NCI-H2081 (cell line): ENCODE data around the gene RBMS3.
A peak's percentile ranks its signal among the peaks of the same experiment; 100 is the strongest.
"Not testable (repeated sequence)": the region's sequence is repeated elsewhere in the genome, so short reads cannot be mapped to it uniquely, and the experiment has no call there.

ENCODE experiments used
- DNase-seq, 2 experiments: peaks; one replicate each; lab custom pipeline; 2025; lab: John Stamatoyannopoulos, UW

Gene RBMS3

GRCh38 chr3:30024466-30024865, 743.6 kb downstream of the RBMS3 start:
- DNase-seq = no peak

DNA sequence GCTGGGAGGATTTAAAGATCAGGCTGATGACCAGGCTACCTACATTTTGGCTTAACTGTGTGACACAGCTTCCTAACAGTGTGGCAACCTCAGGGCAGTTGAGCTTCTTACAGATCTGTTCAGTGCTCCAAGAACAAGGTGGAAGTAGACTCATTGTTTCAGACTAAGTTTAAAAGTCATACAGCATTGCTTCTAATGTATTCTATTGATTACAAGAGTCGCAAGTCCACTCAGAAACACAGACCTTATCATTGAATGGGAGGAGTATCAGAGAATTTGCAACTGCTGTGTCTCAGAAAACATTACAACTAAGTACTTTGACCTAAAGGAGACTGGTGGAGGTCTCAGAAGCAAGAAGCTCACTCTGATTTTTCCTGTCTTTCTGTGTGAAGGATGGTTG, 746.0 kb downstream of the RBMS3 start:
- DNase-seq = no peak

DNA sequence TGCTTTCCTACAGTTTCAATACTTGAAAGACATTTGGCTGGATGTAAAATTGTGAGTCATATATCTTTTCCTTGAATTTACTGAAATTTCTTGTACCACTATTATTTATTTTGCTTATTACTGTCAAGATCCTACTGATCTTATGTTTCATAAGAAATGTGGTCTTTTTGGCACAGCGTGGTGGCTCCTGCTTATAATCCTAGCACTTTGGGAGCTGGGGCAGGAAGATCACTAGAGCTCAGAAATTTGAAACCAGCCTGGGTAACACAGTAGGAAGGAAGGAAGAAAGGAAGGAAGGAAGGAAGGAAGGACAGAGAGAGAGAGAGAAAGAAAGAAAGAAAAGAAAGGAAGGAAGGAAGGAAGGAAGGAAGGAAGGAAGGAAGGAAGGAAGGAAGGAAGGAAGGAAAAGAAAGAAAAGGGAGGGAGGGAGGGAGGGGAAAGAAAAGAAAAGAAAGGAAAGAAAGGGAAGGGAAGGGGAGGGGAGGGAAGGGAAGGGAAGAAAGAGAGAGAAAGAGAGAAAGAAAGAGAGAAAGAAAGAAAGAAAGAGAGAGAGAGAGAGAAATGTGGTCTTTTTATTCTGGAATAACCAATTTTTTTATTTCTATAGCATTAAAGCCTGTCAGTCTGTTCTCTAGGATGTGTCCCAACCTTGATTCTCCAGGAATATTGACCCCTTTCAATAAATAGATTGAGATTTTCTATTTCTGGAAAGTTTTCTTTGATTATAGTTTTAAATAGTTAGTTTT, 753.5 kb downstream of the RBMS3 start:
- DNase-seq = no peak

DNA sequence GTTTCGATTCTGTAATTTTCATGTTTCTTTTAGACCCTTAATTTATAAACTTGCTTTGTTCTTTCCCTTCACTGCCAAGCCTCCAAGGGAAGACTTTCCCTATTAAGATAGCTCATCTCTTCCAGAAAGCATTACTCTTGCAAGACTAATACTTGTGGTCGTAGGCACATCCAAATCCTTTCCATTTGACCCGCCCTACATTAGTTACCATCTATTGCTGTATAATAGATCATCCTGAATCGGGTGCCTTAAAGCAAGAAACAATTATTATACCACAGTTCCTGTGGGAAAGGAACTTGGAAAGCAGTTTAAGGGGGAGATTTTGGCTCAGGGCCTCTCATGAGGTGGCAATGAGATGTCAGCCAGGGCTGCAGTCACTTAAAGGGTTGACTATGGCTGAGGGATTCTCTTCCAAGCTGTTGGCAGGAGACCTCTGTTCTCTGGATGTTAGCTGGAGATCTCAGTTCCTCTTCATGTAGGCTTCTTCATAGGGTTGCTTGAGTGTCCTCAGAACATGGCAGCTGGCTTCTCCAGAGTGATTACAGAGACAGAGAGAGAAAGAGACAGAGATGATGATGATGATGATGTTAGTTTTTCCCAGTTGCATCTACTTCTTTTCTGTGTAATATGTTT, 755.2 kb downstream of the RBMS3 start:
- no peak for DNase-seq

GRCh38 chr3:30040126-30040525, 759.3 kb downstream of the RBMS3 start:
- DNase-seq = no peak

- DNase-seq = not testable (repeated sequence)
Observed at GRCh38 chr3:30041481-30041880, 760.6 kb downstream of the RBMS3 start.

GRCh38 chr3:30042274-30042859, 761.5 kb downstream of the RBMS3 start:
- DNase-seq = peak; percentile 34 to 51

- DNase-seq = no peak
Observed at GRCh38 chr3:30042916-30043555, 762.2 kb downstream of the RBMS3 start.

DNA sequence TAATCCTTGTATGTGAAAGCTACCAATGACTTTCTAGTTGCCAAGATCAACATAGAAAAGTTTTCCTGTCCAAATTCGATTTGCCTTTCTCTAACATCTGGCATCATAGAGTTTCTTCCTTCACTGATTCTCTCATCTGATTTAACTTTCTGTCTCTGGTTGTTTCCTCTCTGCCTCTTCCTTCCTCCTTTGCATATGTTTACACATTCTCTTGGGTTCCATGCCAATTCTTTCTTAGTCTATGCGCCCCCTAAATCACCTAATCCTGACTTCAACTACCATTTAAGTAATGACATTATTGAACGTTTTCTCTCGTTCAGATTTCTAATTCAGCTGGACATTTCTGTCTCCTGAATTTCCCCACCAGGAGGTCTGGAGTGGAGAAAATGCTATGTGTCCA, 763.6 kb downstream of the RBMS3 start:
- DNase-seq = no peak

GRCh38 chr3:30048431-30048830, 767.6 kb downstream of the RBMS3 start:
- no peak for DNase-seq

DNA sequence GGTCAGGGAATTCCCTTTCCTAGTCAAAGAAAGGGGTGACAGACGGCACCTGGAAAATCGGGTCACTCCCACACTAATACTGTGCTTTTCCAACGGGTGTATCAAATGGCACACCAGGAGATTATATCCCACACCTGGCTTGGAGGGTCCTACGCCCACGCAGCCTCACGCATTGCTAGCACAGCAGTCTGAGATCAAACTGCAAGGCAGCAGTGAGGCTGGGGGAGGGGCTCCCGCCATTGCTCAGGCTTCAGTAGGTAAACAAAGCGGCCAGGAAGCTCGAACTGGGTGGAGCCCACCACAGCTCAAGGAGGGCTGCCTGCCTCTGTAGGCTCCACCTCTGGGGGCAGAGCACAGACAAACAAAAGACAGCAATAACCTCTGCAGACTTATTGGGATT, 769.2 kb downstream of the RBMS3 start:
- not testable (repeated sequence) for DNase-seq

GRCh38 chr3:30059240-30059639, 778.4 kb downstream of the RBMS3 start:
- DNase-seq = no peak
